Activated naive CD8-positive, alpha-beta T cell treated with anti-CD3 and anti-CD28 coated beads, Interleukin-2, amount 50 U/mL, for 24 hours (primary cell): ENCODE measurements around the gene DGUOK.

Experiments used
- ATAC-seq: fragments of 150-1000 bp; cut with Tn5 transposase; one replicate; pipeline ENCODE4 v1.10.0; 2021
- DNase-seq: peaks from one replicate; pipeline ENCODE4 v3.0.0; 2021
- H3K27ac Mint-ChIP-seq: one replicate; pipeline ENCODE4 v1.8.0; 2021; ENCODE audit warnings: mild to moderate bottlenecking, mixed read lengths
- H3K27me3 Mint-ChIP-seq: one replicate; pipeline ENCODE4 v1.8.0; 2021; ENCODE audit warnings: mixed read lengths
- H3K36me3 Mint-ChIP-seq: one replicate; pipeline ENCODE4 v1.8.0; 2021; ENCODE audit warnings: low read depth, mixed read lengths
- H3K4me1 Mint-ChIP-seq: one replicate; pipeline ENCODE4 v1.8.0; 2021; ENCODE audit warnings: mixed read lengths
- H3K4me3 Mint-ChIP-seq: one replicate; pipeline ENCODE4 v1.8.0; 2021; ENCODE audit warnings: mild to moderate bottlenecking, moderate library complexity, mixed read lengths
- H3K9me3 Mint-ChIP-seq: one replicate; pipeline ENCODE4 v1.8.0; 2021; ENCODE audit warnings: mixed read lengths

DGUOK gene

GRCh38 chr2:73982140-73982617 lies 55.5 kb downstream of the DGUOK start:
- Mint-ChIP-seq H3K4me3 (no peak overlapping the region), H3K9me3 (no peaks in the 10 kb centered on the region), H3K4me1 (peaks cover 78% of the 10 kb centered on the region), H3K36me3 (peaks cover 6% of the 10 kb centered on the region), H3K27ac (no peak overlapping the region), H3K27me3 (no peaks in the 10 kb centered on the region)
- DNase-seq, result no peak
- ATAC-seq, result no peak

GRCh38 chr2:73983322-73984202 lies 56.9 kb downstream of the DGUOK start:
- DNase-seq, result no peak
- peaks cover 82% of the 10 kb centered on the region for H3K4me1 Mint-ChIP-seq
- peaks cover 17% of the 10 kb centered on the region for H3K36me3 Mint-ChIP-seq
- peak overlapping the region; percentile 87 for H3K27ac Mint-ChIP-seq
- ATAC-seq, result no peak
- peak overlapping the region; percentile 75 for H3K4me3 Mint-ChIP-seq
- no peaks in the 10 kb centered on the region for H3K27me3 Mint-ChIP-seq
- no peaks in the 10 kb centered on the region for H3K9me3 Mint-ChIP-seq

- peak; percentile 67 for DNase-seq
- Mint-ChIP-seq H3K36me3 (peaks cover 21% of the 10 kb centered on the region), H3K27ac (peak within 1 kb of the TSS; percentile 87), H3K4me3 (peak within 1 kb of the TSS; percentile 86), H3K27me3 (no peaks in the 10 kb centered on the region), H3K4me1 (peaks cover 82% of the 10 kb centered on the region), H3K9me3 (no peaks in the 10 kb centered on the region)
- peak; percentile 9 for ATAC-seq
Observed at GRCh38 chr2:73984203-73984921, 57.7 kb downstream of the DGUOK start, which contains the start of gene TET3. Gene TET3, plus strand, starts transcription at chr2:73984910. Its CDS starts 1,494 bp downstream, at chr2:73986404.

- no peak overlapping the region for H3K4me3 Mint-ChIP-seq
Observed at GRCh38 chr2:73984922-73985307, 58.2 kb downstream of the DGUOK start.

GRCh38 chr2:73985308-73986084 lies 58.8 kb downstream of the DGUOK start:
- peak overlapping the region; percentile 81 for H3K27ac Mint-ChIP-seq
- peaks cover 32% of the 10 kb centered on the region for H3K36me3 Mint-ChIP-seq
- peaks cover 82% of the 10 kb centered on the region for H3K4me1 Mint-ChIP-seq
- H3K4me3 Mint-ChIP-seq, result peak overlapping the region; percentile 86
- H3K9me3 Mint-ChIP-seq, result peaks cover under 1% of the 10 kb centered on the region
- no peaks in the 10 kb centered on the region for H3K27me3 Mint-ChIP-seq
- peak; percentile 55 for ATAC-seq
- peak; percentile 81 for DNase-seq

More at GRCh38 chr2:73984922-73985307, 58.2 kb downstream of the DGUOK start:
- no peaks in the 10 kb centered on the region for H3K9me3 Mint-ChIP-seq
- no peaks in the 10 kb centered on the region for H3K27me3 Mint-ChIP-seq
- H3K27ac Mint-ChIP-seq, result no peak overlapping the region
- peak; percentile 73 for DNase-seq
- H3K36me3 Mint-ChIP-seq, result peaks cover 26% of the 10 kb centered on the region
- peaks cover 82% of the 10 kb centered on the region for H3K4me1 Mint-ChIP-seq
- peak; percentile 4 for ATAC-seq

GRCh38 chr2:73986085-73986681 lies 59.5 kb downstream of the DGUOK start:
- Mint-ChIP-seq H3K4me3 (peak overlapping the region; percentile 86), H3K27ac (peak overlapping the region; percentile 81), H3K36me3 (peaks cover 38% of the 10 kb centered on the region), H3K27me3 (no peaks in the 10 kb centered on the region), H3K4me1 (peaks cover 78% of the 10 kb centered on the region), H3K9me3 (peaks cover 5% of the 10 kb centered on the region)
- peak; percentile 57 for DNase-seq
- ATAC-seq, result peak; percentile 30

- Mint-ChIP-seq H3K27ac (peak overlapping the region; percentile 81), H3K4me3 (peak overlapping the region; percentile 86), H3K36me3 (peaks cover 49% of the 10 kb centered on the region), H3K9me3 (peaks cover 9% of the 10 kb centered on the region), H3K4me1 (peaks cover 75% of the 10 kb centered on the region), H3K27me3 (no peaks in the 10 kb centered on the region)
- ATAC-seq (peak; percentile 39), DNase-seq (peak; percentile 44)
Observed at GRCh38 chr2:73987109-73987947, 60.6 kb downstream of the DGUOK start.

- Mint-ChIP-seq H3K36me3 (peaks cover 55% of the 10 kb centered on the region), H3K27me3 (no peaks in the 10 kb centered on the region), H3K9me3 (peaks cover 9% of the 10 kb centered on the region), H3K27ac (no peak overlapping the region), H3K4me3 (peak overlapping the region; percentile 86), H3K4me1 (peaks cover 77% of the 10 kb centered on the region)
- no peak for DNase-seq
- no peak for ATAC-seq
Observed at GRCh38 chr2:73987948-73988700, 61.4 kb downstream of the DGUOK start.

GRCh38 chr2:73989972-73990371 lies 63.3 kb downstream of the DGUOK start:
- Mint-ChIP-seq H3K4me3 (no peak overlapping the region), H3K27ac (no peak overlapping the region)

GRCh38 chr2:73990531-73990930 lies 63.9 kb downstream of the DGUOK start:
- ATAC-seq, result no peak
- Mint-ChIP-seq H3K4me3 (no peak overlapping the region), H3K36me3 (peaks cover 66% of the 10 kb centered on the region), H3K27ac (peak overlapping the region; percentile 67), H3K27me3 (no peaks in the 10 kb centered on the region), H3K9me3 (peaks cover 9% of the 10 kb centered on the region), H3K4me1 (peaks cover 87% of the 10 kb centered on the region)
- DNase-seq, result no peak

More at GRCh38 chr2:73989972-73990371, 63.3 kb downstream of the DGUOK start:
- peaks cover 83% of the 10 kb centered on the region for H3K4me1 Mint-ChIP-seq
- ATAC-seq (no peak), DNase-seq (no peak)
- H3K27me3 Mint-ChIP-seq, result no peaks in the 10 kb centered on the region
- peaks cover 9% of the 10 kb centered on the region for H3K9me3 Mint-ChIP-seq
- H3K36me3 Mint-ChIP-seq, result peaks cover 66% of the 10 kb centered on the region

GRCh38 chr2:73992036-73992435 lies 65.4 kb downstream of the DGUOK start:
- H3K27me3 Mint-ChIP-seq, result no peaks in the 10 kb centered on the region
- peaks cover 80% of the 10 kb centered on the region for H3K4me1 Mint-ChIP-seq
- H3K4me3 Mint-ChIP-seq, result no peak overlapping the region

GRCh38 chr2:73993376-73993775 lies 66.7 kb downstream of the DGUOK start:
- Mint-ChIP-seq H3K4me1 (peaks cover 80% of the 10 kb centered on the region), H3K36me3 (peaks cover 51% of the 10 kb centered on the region), H3K4me3 (no peak overlapping the region), H3K27me3 (no peaks in the 10 kb centered on the region), H3K9me3 (peaks cover 9% of the 10 kb centered on the region), H3K27ac (no peak overlapping the region)
- DNase-seq (no peak), ATAC-seq (no peak)

More at GRCh38 chr2:73992036-73992435, 65.4 kb downstream of the DGUOK start:
- H3K27ac Mint-ChIP-seq, result peak overlapping the region; percentile 28
- ATAC-seq (no peak), DNase-seq (no peak)
- H3K36me3 Mint-ChIP-seq, result peaks cover 61% of the 10 kb centered on the region
- peaks cover 9% of the 10 kb centered on the region for H3K9me3 Mint-ChIP-seq
